K562 (cell line): ENCODE results near the gene MED22. TPM values are rescaled to one million over a fixed set of nuclear protein-coding genes. Genes with fewer than 3 reads are reported as not detected.

ENCODE experiments used
- CBX3 ChIP-seq, 2 experiments: IDR thresholded peaks; 1 replicate in 1 of 2; 2 replicates in 1 of 2; pipeline ENCODE4 v1.6.1; 2012; ENCODE audit warnings: inconsistent platforms in 2 of 2, low read length in 2 of 2, borderline replicate concordance in 1 of 2, control low read depth in 1 of 2
- GABPB2 ChIP-seq: fragments of 250-450 bp; sonication (Bioruptor Pico); conservative IDR thresholded peaks from 2 replicates; pipeline ENCODE4 v1.5.1; 2021; ENCODE audit warnings: mild to moderate bottlenecking
- L3MBTL2 ChIP-seq: fragments of 450-650 bp; IDR thresholded peaks from 2 replicates; pipeline ENCODE4 v1.6.1; 2016; ENCODE audit warnings: mild to moderate bottlenecking, moderate library complexity
- MAFF ChIP-seq: IDR thresholded peaks from 2 replicates; pipeline ENCODE4 v1.6.1; 2012; ENCODE audit warnings: low read length, improper control_type of control experiment
- NR4A1 ChIP-seq, 2 experiments: fragments of 250-450 bp in 1 of 2; fragments of 450-650 bp in 1 of 2; sonication (Bioruptor Pico) in 1 of 2; IDR thresholded peaks; 2 replicates each; pipeline versions ENCODE4 v1.4.0 to v1.6.1; 2016 to 2020; ENCODE audit warnings: mild to moderate bottlenecking in 2 of 2, missing compliant biosample characterization in 1 of 2, missing genetic modification characterization in 1 of 2, moderate library complexity in 1 of 2
- SMC3 ChIP-seq: conservative IDR thresholded peaks from 2 replicates; pipeline ENCODE4 v1.6.1; 2011; ENCODE audit warnings: low read depth, low read length, improper control_type of control experiment; ENCODE audit not compliant: insufficient read depth
- SUPT5H ChIP-seq: fragments of 450-650 bp; IDR thresholded peaks from 2 replicates; pipeline ENCODE4 v1.6.1; 2016
- TAF7 ChIP-seq: fragments of 450-650 bp; IDR thresholded peaks from 2 replicates; pipeline ENCODE4 v1.6.1; 2016; ENCODE audit warnings: missing genetic modification characterization, missing compliant biosample characterization
- ZNF121 ChIP-seq: sonication (generic); formaldehyde crosslinking; conservative IDR thresholded peaks from 2 replicates; pipeline ENCODE4 v1.8.0; 2022; ENCODE audit warnings: missing genetic modification reagents
- ZNF146 ChIP-seq: IDR thresholded peaks from one replicate; pipeline ENCODE4 v1.6.1; 2018; ENCODE audit warnings: missing compliant biosample characterization; ENCODE audit not compliant: unreplicated experiment
- polyA plus RNA-seq, 8 experiments: library from polyadenylated mRNA; depleted of rRNA in 4 of 8; stranded (reverse) in 5 of 8; unstranded in 3 of 8; fragments of >200 nt; fragmentation: Nextera tagmentation in 2 of 8; fragmentation: Illumina TruSeq in 1 of 8; extraction: Ambion mirVana in 2 of 8; extraction: Trizol in 1 of 8; gene quantifications; 2 replicates each; pipeline versions ENCODE4 v1.2.1 to v1.2.3, GENCODE V29; 2011 to 2014; ENCODE audit warnings: inconsistent platforms in 1 of 8, missing spikeins in 1 of 8
- total RNA-seq, 7 experiments: library from RNA; depleted of rRNA in 6 of 7; stranded (reverse); fragments of >200 nt in 6 of 7; fragmentation: Illumina TruSeq in 2 of 7; extraction: Trizol in 2 of 7; gene quantifications; 2 replicates each; pipeline versions ENCODE4 v1.2.1 to v1.2.3, GENCODE V29; 2011 to 2021; ENCODE audit warnings: low replicate concordance in 1 of 7
- TF ChIP-seq, protein P1 (sequence below), 2 experiments: IDR thresholded peaks; 2 replicates each; pipeline ENCODE4 v1.6.1; 2012; ENCODE audit warnings: improper control_type of control experiment in 2 of 2, low read depth in 2 of 2, low read length in 2 of 2, borderline replicate concordance in 1 of 2

Gene MED22
- total and polyA plus RNA-seq, 9 of the 15 experiments (the other 6 are each of a cell fraction or from before 2014, with no cell fraction given), result 0.73 to 35.6 (median 22.3) TPM

DNA sequence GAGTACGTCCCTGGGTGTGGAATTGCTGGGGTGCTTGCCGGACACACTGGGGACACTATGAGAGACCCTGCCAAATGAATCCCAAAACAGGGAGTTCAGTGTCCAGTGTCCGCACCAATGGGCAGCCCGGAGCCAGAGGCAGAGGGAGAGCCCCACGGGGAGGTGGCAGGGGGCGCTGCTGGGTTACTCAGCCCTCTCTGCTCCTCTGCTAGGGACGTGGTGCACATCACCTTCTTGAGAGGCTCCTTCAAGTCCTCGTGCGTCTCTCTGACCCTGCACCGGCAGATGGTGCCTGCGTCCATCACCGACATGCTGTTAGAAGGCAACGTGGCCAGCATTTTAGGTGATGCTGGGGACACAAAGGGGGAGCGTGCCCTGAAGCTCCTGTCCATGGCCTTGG, 49.0 kb upstream of the MED22 start (continued):
- TF ChIP-seq, protein P1, sequence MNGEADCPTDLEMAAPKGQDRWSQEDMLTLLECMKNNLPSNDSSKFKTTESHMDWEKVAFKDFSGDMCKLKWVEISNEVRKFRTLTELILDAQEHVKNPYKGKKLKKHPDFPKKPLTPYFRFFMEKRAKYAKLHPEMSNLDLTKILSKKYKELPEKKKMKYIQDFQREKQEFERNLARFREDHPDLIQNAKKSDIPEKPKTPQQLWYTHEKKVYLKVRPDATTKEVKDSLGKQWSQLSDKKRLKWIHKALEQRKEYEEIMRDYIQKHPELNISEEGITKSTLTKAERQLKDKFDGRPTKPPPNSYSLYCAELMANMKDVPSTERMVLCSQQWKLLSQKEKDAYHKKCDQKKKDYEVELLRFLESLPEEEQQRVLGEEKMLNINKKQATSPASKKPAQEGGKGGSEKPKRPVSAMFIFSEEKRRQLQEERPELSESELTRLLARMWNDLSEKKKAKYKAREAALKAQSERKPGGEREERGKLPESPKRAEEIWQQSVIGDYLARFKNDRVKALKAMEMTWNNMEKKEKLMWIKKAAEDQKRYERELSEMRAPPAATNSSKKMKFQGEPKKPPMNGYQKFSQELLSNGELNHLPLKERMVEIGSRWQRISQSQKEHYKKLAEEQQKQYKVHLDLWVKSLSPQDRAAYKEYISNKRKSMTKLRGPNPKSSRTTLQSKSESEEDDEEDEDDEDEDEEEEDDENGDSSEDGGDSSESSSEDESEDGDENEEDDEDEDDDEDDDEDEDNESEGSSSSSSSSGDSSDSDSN (IDR thresholded peaks at IDR 0.05; ENCODE audit: borderline replicate concordance in 1 of 2, low read depth in 2 of 2, low read length in 2 of 2), result no peak
- TF ChIP-seq TAF7 (tag) (no peak), CBX3 (IDR thresholded peaks at IDR 0.05; ENCODE audit: borderline replicate concordance in 1 of 2, low read length in 2 of 2) (no peak), SUPT5H (no peak), SMC3 (peak; percentile 34; the same call in 1 of the 2 replicates), L3MBTL2 (no peak), NR4A1 (CRISPR knock-in tag; IDR thresholded peaks at IDR 0.05) (no peak), NR4A1 (tag; IDR thresholded peaks at IDR 0.05) (no peak), GABPB2 (CRISPR knock-in tag) (no peak), ZNF121 (CRISPR knock-in tag) (no peak), ZNF146 (CRISPR knock-in tag) (no peak), MAFF (no peak)
